Central memory CD4-positive, alpha-beta T cell (primary cell): Measurements from ENCODE around the gene FEN1.
A peak's percentile ranks its signal among the peaks of the same experiment; 100 is the strongest.

ENCODE experiments used
- DNase-seq: peaks from one replicate; pipeline ENCODE4 v3.0.0; 2022
- total RNA-seq, 3 experiments: gene quantifications; one replicate each; lab custom pipeline; 2026; lab: John Stamatoyannopoulos, UW

Gene FEN1
- 8.7 to 93.0 (median 13.8) reads per million in 3 experiments for total RNA-seq

GRCh38 chr11:61792310-61793082 is at the start of gene FEN1, which contains the start of gene TMEM258:
Gene FEN1, plus strand, starts transcription at chr11:61792911. Its CDS starts 2,451 bp downstream, at chr11:61795362.
Gene TMEM258, minus strand, starts transcription at chr11:61792599. Its CDS starts 41 bp downstream, at chr11:61792558.
- DNase-seq = peak; percentile 87

DNA sequence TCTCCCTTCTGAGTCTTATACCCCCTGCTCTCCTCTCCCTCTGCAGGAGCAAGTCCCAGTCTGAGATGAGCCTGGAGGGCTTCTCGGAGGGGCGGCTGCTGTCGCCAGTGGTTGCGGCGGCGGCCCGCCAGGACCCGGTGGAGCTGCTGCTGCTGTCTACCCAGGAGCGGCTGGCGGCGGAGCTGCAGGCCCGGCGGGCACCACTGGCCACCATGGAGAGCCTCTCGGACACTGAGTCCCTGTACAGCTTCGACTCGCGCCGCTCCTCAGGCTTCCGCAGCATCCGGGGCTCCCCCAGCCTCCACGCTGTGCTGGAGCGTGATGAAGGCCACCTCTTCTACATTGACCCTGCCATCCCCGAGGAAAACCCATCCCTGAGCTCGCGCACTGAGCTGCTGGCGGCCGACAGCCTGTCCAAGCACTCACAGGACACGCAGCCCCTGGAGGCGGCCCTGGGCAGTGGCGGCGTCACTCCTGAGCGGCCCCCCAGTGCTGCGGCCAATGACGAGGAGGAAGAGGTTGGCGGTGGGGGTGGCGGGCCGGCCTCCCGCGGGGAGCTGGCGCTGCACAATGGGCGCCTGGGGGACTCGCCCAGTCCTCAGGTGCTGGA is 49.1 kb upstream of the FEN1 start:
- no peak for DNase-seq

- no peak for DNase-seq
These were observed 48.5 kb upstream of the FEN1 start for GRCh38 chr11:61744181-61744580.

- no peak for DNase-seq
These were observed 48.0 kb upstream of the FEN1 start for GRCh38 chr11:61744609-61745156.

GRCh38 chr11:61745781-61746441 is 46.8 kb upstream of the FEN1 start:
- no peak for DNase-seq

GRCh38 chr11:61746442-61747191 is 46.1 kb upstream of the FEN1 start:
- DNase-seq = no peak

- no peak for DNase-seq
These were observed 45.3 kb upstream of the FEN1 start for GRCh38 chr11:61747192-61747966.

GRCh38 chr11:61747967-61748285 is 44.8 kb upstream of the FEN1 start:
- no peak for DNase-seq

GRCh38 chr11:61749591-61750217 is 43.0 kb upstream of the FEN1 start:
- DNase-seq = no peak

- no peak for DNase-seq
These were observed 42.0 kb upstream of the FEN1 start for GRCh38 chr11:61750631-61751273.

GRCh38 chr11:61751384-61751783 is 41.3 kb upstream of the FEN1 start:
- no peak for DNase-seq

DNA sequence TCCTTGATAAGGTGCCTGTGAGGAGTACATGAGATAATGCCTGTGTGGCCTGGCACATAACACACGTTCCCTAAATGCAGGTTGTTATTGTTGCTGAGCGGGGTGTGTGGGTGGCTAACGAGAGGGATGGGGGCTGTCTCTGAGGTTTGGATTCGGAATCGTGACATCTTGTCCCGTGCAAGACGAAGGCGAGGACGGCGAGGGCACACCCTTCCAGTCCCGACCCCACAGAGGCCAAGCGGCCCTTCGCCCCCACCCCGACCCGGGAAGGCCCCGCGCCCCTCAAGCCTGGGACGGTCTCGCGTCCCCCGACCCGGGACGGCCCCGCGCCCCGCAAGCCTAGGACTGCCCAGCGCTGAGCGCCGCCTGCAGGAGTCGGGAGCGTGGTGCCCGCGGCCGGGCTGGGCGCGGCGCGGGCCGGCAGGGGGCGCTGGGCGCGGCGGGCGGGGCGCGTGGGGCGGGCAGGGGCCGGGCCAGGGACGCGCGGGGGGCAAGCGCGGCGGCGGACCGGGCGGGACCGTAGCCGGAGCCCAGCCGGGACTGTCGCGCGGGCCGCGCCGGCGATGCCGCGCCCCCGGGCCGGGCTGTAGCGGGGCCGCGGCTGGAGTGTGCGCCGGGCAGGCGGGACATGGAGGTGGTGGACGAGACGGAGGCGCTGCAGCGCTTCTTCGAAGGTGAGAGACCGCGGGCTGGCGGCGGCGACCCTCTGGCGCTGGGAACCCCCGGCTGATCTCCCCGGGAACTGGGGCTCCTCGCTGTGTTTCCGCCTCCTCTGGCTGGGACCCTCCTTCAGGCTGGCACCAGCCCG is 40.4 kb upstream of the FEN1 start, which contains the start of gene MYRF:
Gene MYRF (plus strand): TSS at position 520 of the 808 bp plus-strand sequence. CDS start 109 bp downstream, at position 629.
- DNase-seq = peak; percentile 40

GRCh38 chr11:61752925-61753521 is 39.7 kb upstream of the FEN1 start:
- no peak for DNase-seq

GRCh38 chr11:61753672-61754071 is 39.0 kb upstream of the FEN1 start:
- no peak for DNase-seq

- no peak for DNase-seq
These were observed 37.9 kb upstream of the FEN1 start for GRCh38 chr11:61754534-61755482.

- DNase-seq = no peak
These were observed 36.6 kb upstream of the FEN1 start for GRCh38 chr11:61756147-61756451.

DNA sequence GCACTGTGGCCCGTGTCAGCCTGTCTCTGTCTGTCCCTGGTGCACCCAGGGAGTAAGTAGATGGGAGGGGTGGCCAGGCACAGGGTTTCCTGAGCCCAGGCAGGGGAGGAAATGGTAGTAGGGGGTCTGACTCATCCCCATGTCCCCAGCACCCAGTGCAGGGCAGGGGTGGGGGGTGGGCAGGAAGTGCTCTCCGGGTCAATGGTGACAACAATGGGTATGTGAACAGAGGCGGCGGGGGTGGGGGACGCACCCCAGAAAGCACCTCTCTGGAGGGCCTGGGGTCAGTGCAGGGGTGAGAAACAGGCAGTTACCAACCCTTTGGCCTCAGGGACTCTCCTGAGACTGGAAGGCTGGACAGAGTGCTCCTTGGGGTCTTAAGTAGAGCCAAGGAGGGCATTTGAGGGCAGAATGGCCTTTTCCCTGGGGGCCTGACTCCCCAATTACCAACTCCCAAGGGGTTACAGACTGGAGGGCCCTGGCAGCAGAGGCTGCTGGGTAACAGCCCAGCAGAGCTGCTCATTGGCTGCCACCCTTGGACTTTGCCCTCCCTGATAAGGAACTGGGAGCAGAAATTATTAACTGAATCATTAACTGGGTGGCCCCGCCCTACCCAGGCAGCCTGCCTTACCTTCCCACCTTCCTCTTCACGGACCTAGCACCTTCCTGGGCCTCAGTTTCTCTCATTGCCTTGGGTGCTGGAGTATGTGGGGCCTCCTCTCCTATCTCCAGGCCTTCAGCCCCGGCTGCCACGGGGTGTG is 36.1 kb upstream of the FEN1 start:
- DNase-seq = no peak
